Stimulated activated CD4-positive, alpha-beta T cell treated with anti-CD3 and anti-CD28 coated beads, TNF-alpha, amount 100 ng/mL, for 4 hours (primary cell): ENCODE data around the gene HEATR5A.
"Not testable (repeated sequence)": the region's sequence is repeated elsewhere in the genome, so short reads cannot be mapped to it uniquely, and the experiment has no call there.

Experiments
- DNase-seq, 3 experiments: peaks; one replicate each; pipeline ENCODE4 v3.0.0-alpha.2; 2020; ENCODE audit warnings: low read depth in 3 of 3

The HEATR5A gene

DNA sequence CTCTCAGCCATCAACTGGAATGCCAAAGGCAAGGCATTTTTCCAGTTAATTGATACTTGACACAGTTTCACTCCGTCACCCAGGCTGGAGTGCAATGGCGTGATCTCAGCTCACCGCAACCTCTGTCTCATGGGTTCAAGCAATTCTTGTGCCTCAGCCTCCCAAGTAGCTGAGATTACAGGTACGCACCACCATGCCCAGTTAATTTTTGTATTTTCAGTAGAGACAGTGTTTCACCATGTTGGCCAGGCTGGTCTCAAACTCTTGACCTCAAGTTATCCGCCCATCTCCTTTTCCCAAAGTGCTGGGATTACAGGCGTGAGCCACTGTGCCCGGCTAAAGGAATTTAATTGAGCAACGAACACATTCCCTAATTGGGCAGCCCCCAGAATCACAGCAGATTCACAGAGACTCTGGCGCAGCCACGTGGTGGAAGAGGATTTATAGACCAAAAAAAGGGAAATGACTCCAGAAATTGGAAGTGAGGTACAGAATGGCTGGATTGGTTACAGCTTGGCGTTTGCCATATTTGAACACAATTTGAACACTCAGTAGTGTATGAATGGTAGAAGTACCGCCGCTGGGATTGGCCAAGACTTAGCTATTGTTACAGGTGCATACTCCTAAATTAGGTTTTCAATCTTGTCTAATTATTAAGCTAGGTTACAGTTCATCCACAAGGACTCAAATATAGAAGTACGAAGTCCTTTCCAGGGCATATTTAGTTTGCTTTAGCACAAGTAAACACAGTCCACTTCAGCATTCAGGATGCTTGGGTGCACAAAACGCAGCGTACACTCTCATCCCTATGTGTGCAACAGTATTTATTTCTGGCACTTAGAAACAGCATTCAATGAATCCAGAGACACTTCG lies 162.6 kb downstream of the HEATR5A start:
- not testable (repeated sequence) for DNase-seq

DNA sequence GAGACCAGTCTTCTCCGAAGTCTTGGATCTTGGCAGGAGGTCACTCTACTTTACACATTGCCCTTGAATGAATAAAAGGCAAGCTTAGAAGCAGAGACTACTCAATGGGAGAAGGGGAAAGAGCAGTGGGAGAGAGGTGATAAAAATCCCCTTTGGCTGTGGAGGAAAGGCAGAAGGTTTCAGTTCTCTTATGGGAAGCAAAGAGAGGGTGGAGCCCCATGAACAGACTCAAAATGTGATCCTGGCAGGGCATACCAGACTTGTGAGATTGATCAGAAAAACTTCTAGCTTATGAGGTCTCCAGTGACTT lies 163.2 kb downstream of the HEATR5A start:
- no peak for DNase-seq

DNA sequence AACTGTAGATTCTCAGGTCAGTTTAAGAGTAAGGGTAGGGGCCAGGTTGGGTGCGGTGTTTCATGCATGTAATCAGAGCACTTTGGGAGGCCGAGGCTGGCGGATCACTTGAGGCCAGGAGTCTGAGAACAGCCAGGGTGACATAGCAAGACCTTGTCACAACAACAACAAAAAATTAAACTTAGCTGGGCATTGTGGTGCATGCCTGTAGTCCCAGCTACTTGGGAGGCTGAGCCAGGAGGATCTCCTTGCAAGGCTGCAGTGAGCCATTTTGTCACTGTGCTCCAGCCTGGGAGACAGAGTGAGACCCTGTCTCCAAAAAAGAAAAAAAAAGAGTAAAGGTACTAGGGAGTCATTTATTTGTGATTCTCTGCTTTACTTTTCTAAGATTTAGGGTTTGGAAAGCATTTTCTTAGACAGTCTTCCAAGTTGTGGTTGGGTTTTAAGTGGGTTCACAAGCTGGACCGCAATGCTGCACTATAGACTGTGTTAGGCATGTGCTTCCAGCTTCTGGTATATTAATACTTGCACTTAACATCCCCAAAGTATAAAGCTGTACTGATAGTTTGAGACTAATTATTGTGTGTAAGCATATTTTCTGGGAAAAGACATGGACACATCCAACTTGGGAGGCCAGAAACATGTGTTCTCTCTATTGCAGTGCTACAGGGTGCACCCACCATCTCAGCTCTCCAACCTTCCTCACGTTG lies 163.7 kb downstream of the HEATR5A start:
- no peak for DNase-seq

- DNase-seq: not testable (repeated sequence)
Measured at GRCh38 chr14:31255918-31256317, 164.4 kb downstream of the HEATR5A start.

DNA sequence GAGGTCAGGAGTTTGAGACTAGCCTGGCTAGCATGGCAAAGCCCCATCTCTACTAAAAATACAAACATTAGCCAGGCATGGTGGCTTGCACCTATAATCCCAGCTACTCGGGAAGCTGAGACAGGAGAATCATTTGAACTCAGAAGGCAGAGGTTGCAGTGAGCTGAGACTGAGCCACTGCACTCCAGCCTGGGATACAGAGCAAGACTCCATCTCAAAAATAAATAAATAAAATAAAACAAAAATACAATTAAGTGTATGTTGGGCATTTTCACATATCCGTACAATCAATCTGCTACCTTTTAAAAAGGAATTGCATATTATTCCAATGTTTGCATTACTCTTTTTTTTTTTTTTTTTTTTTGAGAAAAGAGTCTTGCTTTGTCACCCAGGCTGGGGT lies 165.1 kb downstream of the HEATR5A start:
- no peak for DNase-seq

- no peak for DNase-seq
Measured at GRCh38 chr14:31253746-31254471, 166.4 kb downstream of the HEATR5A start.

DNA sequence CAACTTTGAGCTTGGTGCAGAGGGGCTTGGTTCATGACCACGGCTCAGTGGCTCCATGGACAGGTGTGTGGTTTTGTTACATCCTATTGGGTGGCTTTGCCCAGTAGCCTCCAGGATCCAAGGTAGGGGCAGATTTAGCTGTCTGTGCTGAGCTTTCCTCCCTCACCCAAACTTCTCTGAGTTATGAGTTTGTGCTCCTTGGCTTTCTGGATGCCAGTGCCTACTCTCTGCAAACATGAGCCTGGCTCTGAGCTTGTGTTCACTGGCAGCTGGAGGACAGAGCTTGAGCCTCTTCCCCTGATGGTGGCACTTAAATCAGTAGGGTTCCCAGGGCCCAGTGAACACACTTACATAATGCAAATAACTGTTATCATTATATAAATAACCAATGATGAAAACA lies 167.5 kb downstream of the HEATR5A start:
- no peak for DNase-seq

DNA sequence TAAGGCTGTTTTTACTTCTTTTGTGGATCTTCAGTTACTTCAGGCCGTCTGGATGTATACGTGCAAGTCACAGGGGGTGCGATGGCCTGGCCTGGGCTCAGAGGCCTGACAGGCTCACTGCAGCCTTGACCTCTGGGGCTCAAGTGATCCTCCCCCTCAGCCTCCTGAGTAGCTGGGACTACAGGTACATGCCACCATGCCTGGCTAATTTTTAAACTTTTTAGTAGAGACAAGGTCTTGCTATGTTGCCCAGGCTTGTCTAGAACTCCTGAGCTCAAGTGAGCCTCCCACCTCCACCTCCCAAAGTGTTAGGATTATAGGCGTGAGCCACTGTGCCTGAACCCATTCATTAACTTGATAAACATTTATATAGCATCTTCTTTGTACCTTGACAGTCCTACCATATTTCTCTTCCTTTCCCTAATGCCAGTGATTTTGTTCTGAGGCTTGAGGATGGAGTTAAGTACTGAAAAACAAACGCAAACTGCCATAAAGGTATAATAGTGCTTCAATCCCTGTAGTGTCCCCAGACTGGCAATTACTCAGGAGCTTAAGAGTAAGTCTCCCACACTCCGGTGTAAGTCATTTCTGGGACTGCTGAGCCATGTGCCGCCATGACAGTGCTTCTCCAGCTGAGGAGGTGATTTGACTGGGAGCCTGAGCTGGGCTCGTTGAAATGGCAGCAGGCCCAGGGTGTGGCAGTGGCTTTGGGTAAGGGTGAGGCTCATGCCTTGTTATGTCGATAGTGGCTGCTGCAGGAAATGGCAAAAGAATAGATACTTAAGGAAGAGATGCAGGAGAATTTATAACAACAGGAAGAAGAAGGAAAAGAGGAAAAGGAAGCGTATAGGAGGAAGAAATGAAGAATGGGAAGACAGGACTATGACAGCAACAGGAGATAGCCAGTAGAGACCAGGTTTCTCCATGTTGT lies 169.1 kb downstream of the HEATR5A start:
- no peak for DNase-seq

DNA sequence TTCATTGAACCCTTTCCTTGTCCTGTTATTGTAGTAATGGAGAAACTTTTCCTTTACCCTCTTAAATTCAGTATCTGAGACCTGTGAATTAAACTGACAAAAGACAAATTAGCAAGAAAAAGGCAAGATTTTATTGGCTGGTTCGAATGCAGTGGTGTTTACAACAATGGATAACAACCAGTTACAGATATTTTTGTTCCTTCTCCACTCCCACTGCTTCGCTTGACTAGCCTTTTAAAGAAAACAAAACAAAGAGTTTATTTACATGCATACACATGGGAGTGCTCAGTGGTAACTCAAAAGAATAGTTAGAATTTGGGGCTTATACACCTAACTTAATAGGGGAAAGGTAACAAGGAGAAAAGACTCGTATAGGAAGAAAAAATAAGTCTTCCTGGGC lies 175.7 kb downstream of the HEATR5A start:
- no peak for DNase-seq

DNA sequence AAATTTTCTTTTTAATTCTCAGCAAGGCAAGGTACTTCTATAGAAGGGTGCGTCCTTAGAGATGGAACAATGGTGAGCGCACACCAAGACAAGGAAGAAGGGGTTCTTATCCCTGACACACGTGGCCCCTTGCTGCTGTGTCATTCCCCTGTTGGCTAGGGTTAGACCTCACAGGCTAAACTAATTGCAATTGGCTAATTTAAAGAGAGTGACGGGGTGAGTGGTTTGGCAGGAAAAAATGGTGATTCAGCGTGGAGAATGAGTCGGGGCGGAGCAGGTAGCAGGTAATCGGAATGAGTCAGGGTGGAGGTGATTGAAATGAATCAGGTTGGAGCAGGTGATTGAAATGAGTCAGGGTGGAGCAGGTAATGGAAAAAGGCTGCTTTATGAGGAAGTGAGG lies 176.5 kb downstream of the HEATR5A start:
- peak in 1 of 3 experiments; percentile 1 for DNase-seq

GRCh38 chr14:31242161-31242940 lies 178.0 kb downstream of the HEATR5A start:
- DNase-seq: not testable (repeated sequence)
